ENCODE results near the gene MRGPRX2.

The MRGPRX2 gene

GRCh38 chr11:19073454-19074415 is 13.2 kb upstream of the MRGPRX2 start:
- DNase-seq, result no peak

- no peak for DNase-seq
Measured at GRCh38 chr11:19072464-19072863, 11.9 kb upstream of the MRGPRX2 start.

- DNase-seq, result peak; percentile 64 to 68
Measured at GRCh38 chr11:19071255-19071654, 10.7 kb upstream of the MRGPRX2 start.

GRCh38 chr11:19059833-19060232 is 684 bp downstream of the MRGPRX2 start:
- DNase-seq, result no peak

GRCh38 chr11:19055905-19056304 is 4.6 kb downstream of the MRGPRX2 start:
- DNase-seq, result no peak

GRCh38 chr11:19055016-19055415 is 5.5 kb downstream of the MRGPRX2 start:
- no peak for DNase-seq

GRCh38 chr11:19053909-19054308 is 6.6 kb downstream of the MRGPRX2 start:
- DNase-seq, result no peak

GRCh38 chr11:19050281-19050680 is 10.2 kb downstream of the MRGPRX2 start:
- no peak for DNase-seq

GRCh38 chr11:19049351-19049750 is 11.2 kb downstream of the MRGPRX2 start:
- no peak for DNase-seq

GRCh38 chr11:19040051-19040450 is 20.5 kb downstream of the MRGPRX2 start:
- no peak for DNase-seq

- no peak for DNase-seq
Measured at GRCh38 chr11:19039409-19039808, 21.1 kb downstream of the MRGPRX2 start.

GRCh38 chr11:19032990-19033389 is 27.5 kb downstream of the MRGPRX2 start:
- DNase-seq, result no peak

GRCh38 chr11:19027829-19028595 is 32.5 kb downstream of the MRGPRX2 start:
- no peak for DNase-seq

- DNase-seq, result no peak
Measured at GRCh38 chr11:19026862-19027261, 33.7 kb downstream of the MRGPRX2 start.

GRCh38 chr11:19025481-19026406 is 34.8 kb downstream of the MRGPRX2 start:
- no peak for DNase-seq

GRCh38 chr11:19020831-19021230 is 39.7 kb downstream of the MRGPRX2 start:
- no peak for DNase-seq

GRCh38 chr11:19018901-19019300 is 41.6 kb downstream of the MRGPRX2 start:
- no peak for DNase-seq

- DNase-seq, result no peak
Measured at GRCh38 chr11:19013181-19013857, 47.2 kb downstream of the MRGPRX2 start.

- DNase-seq, result no peak
Measured at GRCh38 chr11:19012636-19013035, 47.9 kb downstream of the MRGPRX2 start.
